Lower lobe of right lung (tissue), 2 donors: ENCODE results near the gene CEP57. TPM values are rescaled to one million over a fixed set of nuclear protein-coding genes. Genes with fewer than 3 reads are reported as not detected.

Experiments used
- ATAC-seq, 2 donors: fragments of 200-7000 bp; cut with Tn5 transposase; one replicate each; pipeline ENCODE4 v1.9.1; 2020 to 2022; ENCODE audit warnings: mild to moderate bottlenecking in 2 of 2, moderate library complexity in 2 of 2
- DNase-seq: peaks from one replicate; pipeline ENCODE4 v3.0.0-alpha.2; 2020
- H3K27ac ChIP-seq: fragments of 200-600 bp; one replicate; pipeline ENCODE4 v1.8.0; 2022
- H3K27me3 ChIP-seq: fragments of 200-600 bp; one replicate; pipeline ENCODE4 v1.8.0; 2022; ENCODE audit warnings: low read depth
- H3K36me3 ChIP-seq: fragments of 200-600 bp; one replicate; pipeline ENCODE4 v1.8.0; 2022; ENCODE audit warnings: mild to moderate bottlenecking
- H3K4me1 ChIP-seq: fragments of 200-600 bp; one replicate; pipeline ENCODE4 v1.8.0; 2022
- H3K4me3 ChIP-seq: fragments of 200-600 bp; one replicate; pipeline ENCODE4 v1.8.0; 2022; ENCODE audit warnings: mild to moderate bottlenecking
- H3K9me3 ChIP-seq: fragments of 200-600 bp; one replicate; pipeline ENCODE4 v1.8.0; 2022
- CTCF ChIP-seq: fragments of 200-600 bp; IDR thresholded peaks from one replicate; pipeline ENCODE4 v1.8.0; 2022; ENCODE audit warnings: antibody characterized with exemption, mild to moderate bottlenecking
- intact Hi-C: fragments of 100-400 bp; cut with DNase I; formaldehyde crosslinking; loops from one replicate; pipeline ENCODE4 v1.11.0; 2022
- total RNA-seq: library from RNA; stranded (reverse); fragmentation: NEBNext Ultra II Directional; extraction: Animal tissue kit (Norgen Biotek cat#: 25700); gene quantifications from one replicate; pipeline ENCODE4 v1.2.1, GENCODE V29; 2021
- donor health status: DM: no; HTN: yes; CAD: no; lungs with severe emphysema.

The CEP57 gene
- total RNA-seq, 1 donor from 2014 or later, result 30.2 TPM

- intact Hi-C loops, result no loop called here
- Histone ChIP-seq H3K9me3 (no peaks in the 10 kb centered on the region), H3K36me3 (peaks cover 99% of the 10 kb centered on the region), H3K27me3 (no peaks in the 10 kb centered on the region), H3K27ac (no peak overlapping the region), H3K4me1 (no peaks in the 10 kb centered on the region), H3K4me3 (no peak overlapping the region)
- no peak for TF ChIP-seq CTCF
- ATAC-seq (no peak), DNase-seq (no peak)
Measured at GRCh38 chr11:95778699-95779098, 11.6 kb upstream of the CEP57 start.

GRCh38 chr11:95780544-95780943, 9.8 kb upstream of the CEP57 start:
- H3K27ac ChIP-seq, result no peak overlapping the region
- DNase-seq, result no peak
- H3K27me3 ChIP-seq, result no peaks in the 10 kb centered on the region
- no peak for ATAC-seq
- no peak for TF ChIP-seq CTCF
- H3K4me1 ChIP-seq, result no peaks in the 10 kb centered on the region
- H3K4me3 ChIP-seq, result no peak overlapping the region
- no peaks in the 10 kb centered on the region for H3K9me3 ChIP-seq
- H3K36me3 ChIP-seq, result peaks cover 99% of the 10 kb centered on the region
- intact Hi-C loops, result no loop called here

DNA sequence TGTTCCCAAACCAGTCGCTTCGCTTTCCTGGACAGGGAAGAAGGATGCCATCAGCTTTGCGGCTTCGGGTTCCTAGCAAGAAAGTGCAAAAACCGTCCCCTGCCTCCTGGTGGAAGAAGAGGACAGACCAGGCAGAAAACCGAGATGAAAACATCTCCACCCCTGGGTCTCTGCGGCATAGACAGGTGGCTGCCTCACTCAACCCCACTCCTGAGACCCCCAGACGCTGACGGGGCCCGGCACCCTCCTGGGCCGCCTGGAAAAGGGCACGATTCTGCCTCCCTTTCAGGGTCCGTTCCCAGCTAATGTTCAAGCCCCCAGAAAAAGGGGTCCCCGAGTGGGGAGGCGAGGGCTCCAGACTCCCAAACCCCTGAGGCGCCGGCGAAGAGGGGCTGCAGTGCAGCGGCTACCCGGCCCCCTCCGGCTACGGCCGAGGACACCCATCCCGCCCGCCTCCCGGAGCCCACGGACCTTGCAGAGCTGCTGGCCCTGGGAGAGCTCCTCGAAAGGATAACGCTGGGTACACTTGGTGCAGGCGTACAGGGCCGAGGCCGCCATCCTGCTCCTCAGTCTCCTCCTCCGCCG, 1.3 kb upstream of the CEP57 start:
- intact Hi-C loops, result no loop called here
- no peak for DNase-seq
- H3K4me3 ChIP-seq, result peak overlapping the region; percentile 91
- peaks cover 36% of the 10 kb centered on the region for H3K36me3 ChIP-seq
- peak overlapping the region; percentile 98 for H3K27ac ChIP-seq
- no peak for TF ChIP-seq CTCF
- ATAC-seq, result no peak
- no peaks in the 10 kb centered on the region for H3K9me3 ChIP-seq
- H3K27me3 ChIP-seq, result no peaks in the 10 kb centered on the region
- H3K4me1 ChIP-seq, result peaks cover 26% of the 10 kb centered on the region

DNA sequence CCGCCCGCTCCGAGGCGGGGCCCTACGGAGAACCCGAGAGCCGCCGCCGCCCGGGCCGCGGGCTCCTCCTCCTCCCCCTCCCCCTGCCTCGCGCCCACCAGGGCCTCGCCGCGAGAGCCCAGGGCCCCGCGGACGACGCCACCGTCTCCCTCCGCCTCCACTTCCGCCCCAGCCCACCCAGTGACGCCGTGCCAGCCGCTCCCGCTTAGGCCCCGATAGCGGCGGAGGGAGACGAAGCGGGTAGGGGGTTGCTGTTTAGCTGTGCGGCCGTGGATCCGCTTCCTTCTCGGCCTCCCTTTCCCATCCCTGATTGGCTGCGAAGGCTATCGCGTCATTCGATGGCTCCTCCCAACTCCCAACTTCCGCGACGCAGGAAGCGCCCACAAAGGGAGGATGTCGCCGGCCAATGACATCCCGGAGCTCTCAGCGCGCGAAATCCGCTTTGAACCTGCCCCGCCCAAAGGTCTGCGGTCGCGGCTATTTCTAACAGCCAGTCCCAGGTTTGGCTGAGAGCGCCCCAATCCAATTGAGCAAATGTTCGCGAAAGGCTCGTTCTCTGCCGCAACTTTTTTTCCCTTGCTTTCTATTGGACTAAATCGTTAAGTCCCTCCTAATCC, 684 bp upstream of the CEP57 start, which contains the start of gene FAM76B:
FAM76B (minus strand) TSS at position 277 of the 617 bp plus-strand sequence. CDS start 304 bp downstream, outside the sequence.
- ATAC-seq, result peak; percentile 95
- peaks cover 26% of the 10 kb centered on the region for H3K4me1 ChIP-seq
- peak within 1 kb of the TSS; percentile 98 for H3K27ac ChIP-seq
- peaks cover 30% of the 10 kb centered on the region for H3K36me3 ChIP-seq
- intact Hi-C loops, result no loop called here
- H3K27me3 ChIP-seq, result no peaks in the 10 kb centered on the region
- no peak for TF ChIP-seq CTCF
- peak; percentile 97 for DNase-seq
- peak within 1 kb of the TSS; percentile 91 for H3K4me3 ChIP-seq
- H3K9me3 ChIP-seq, result no peaks in the 10 kb centered on the region

GRCh38 chr11:95790933-95791708, 823 bp downstream of the CEP57 start:
- Histone ChIP-seq H3K4me3 (peak overlapping the region; percentile 91), H3K27me3 (no peaks in the 10 kb centered on the region), H3K36me3 (peaks cover 15% of the 10 kb centered on the region), H3K27ac (peak overlapping the region; percentile 98), H3K9me3 (no peaks in the 10 kb centered on the region), H3K4me1 (peaks cover 26% of the 10 kb centered on the region)
- intact Hi-C loops, result no loop called here
- ATAC-seq (peak; percentile 33 to 42), DNase-seq (peak; percentile 86)
- no peak for TF ChIP-seq CTCF
